ENCODE results near the gene MARVELD3. TPM values are rescaled to one million over a fixed set of nuclear protein-coding genes. Genes with fewer than 3 reads are reported as not detected.

The MARVELD3 gene
- total RNA-seq, 1 donor from 2014 or later = not detected

GRCh38 chr16:71623597-71623996 lies 2.4 kb upstream of the MARVELD3 start:
- no peak for DNase-seq (ENCODE audit: low read depth, low spot score)

GRCh38 chr16:71625113-71625850 lies 702 bp upstream of the MARVELD3 start:
- DNase-seq (ENCODE audit: low read depth, low spot score) = no peak

- DNase-seq (ENCODE audit: low read depth, low spot score) = no peak
Measured at GRCh38 chr16:71626858-71627213, 852 bp downstream of the MARVELD3 start.

- DNase-seq (ENCODE audit: low read depth, low spot score) = no peak
Measured at GRCh38 chr16:71627731-71628181, 1.8 kb downstream of the MARVELD3 start.

GRCh38 chr16:71628810-71629209 lies 2.8 kb downstream of the MARVELD3 start:
- peak; percentile 37 for DNase-seq (ENCODE audit: low read depth, low spot score)

- DNase-seq (ENCODE audit: low read depth, low spot score) = no peak
Measured at GRCh38 chr16:71629278-71630016, 3.5 kb downstream of the MARVELD3 start.

GRCh38 chr16:71630808-71631207 lies 4.8 kb downstream of the MARVELD3 start:
- DNase-seq (ENCODE audit: low read depth, low spot score) = no peak

- DNase-seq (ENCODE audit: low read depth, low spot score) = no peak
Measured at GRCh38 chr16:71631776-71632175, 5.8 kb downstream of the MARVELD3 start.

- DNase-seq (ENCODE audit: low read depth, low spot score) = no peak
Measured at GRCh38 chr16:71635632-71636031, 9.6 kb downstream of the MARVELD3 start.

GRCh38 chr16:71637398-71637797 lies 11.4 kb downstream of the MARVELD3 start:
- DNase-seq (ENCODE audit: low read depth, low spot score) = no peak

GRCh38 chr16:71645450-71645849 lies 19.5 kb downstream of the MARVELD3 start:
- no peak for DNase-seq (ENCODE audit: low read depth, low spot score)

GRCh38 chr16:71647391-71647790 lies 21.4 kb downstream of the MARVELD3 start:
- no peak for DNase-seq (ENCODE audit: low read depth, low spot score)

GRCh38 chr16:71648162-71648561 lies 22.2 kb downstream of the MARVELD3 start:
- DNase-seq (ENCODE audit: low read depth, low spot score) = no peak

- no peak for DNase-seq (ENCODE audit: low read depth, low spot score)
Measured at GRCh38 chr16:71648921-71649320, 22.9 kb downstream of the MARVELD3 start.

GRCh38 chr16:71649704-71650103 lies 23.7 kb downstream of the MARVELD3 start:
- DNase-seq (ENCODE audit: low read depth, low spot score) = no peak

- DNase-seq (ENCODE audit: low read depth, low spot score) = no peak
Measured at GRCh38 chr16:71658771-71659170, 32.8 kb downstream of the MARVELD3 start.

GRCh38 chr16:71659471-71659870 lies 33.5 kb downstream of the MARVELD3 start:
- no peak for DNase-seq (ENCODE audit: low read depth, low spot score)

- no peak for DNase-seq (ENCODE audit: low read depth, low spot score)
Measured at GRCh38 chr16:71666264-71666663, 40.3 kb downstream of the MARVELD3 start.

- no peak for DNase-seq (ENCODE audit: low read depth, low spot score)
Measured at GRCh38 chr16:71666928-71667707, 41.1 kb downstream of the MARVELD3 start.

GRCh38 chr16:71669926-71670536 lies 44.0 kb downstream of the MARVELD3 start:
- no peak for DNase-seq (ENCODE audit: low read depth, low spot score)

GRCh38 chr16:71670537-71670936 lies 44.6 kb downstream of the MARVELD3 start:
- DNase-seq (ENCODE audit: low read depth, low spot score) = no peak

- DNase-seq (ENCODE audit: low read depth, low spot score) = no peak
Measured at GRCh38 chr16:71671165-71671564, 45.2 kb downstream of the MARVELD3 start.
